K562 (cell line): ENCODE measurements around the gene NDP.

Experiments
- ARNT ChIP-seq, 2 experiments: fragments of 450-650 bp; IDR thresholded peaks; 2 replicates each; pipeline ENCODE4 v1.6.1; 2016; ENCODE audit warnings: mild to moderate bottlenecking in 1 of 2
- BHLHE40 ChIP-seq: IDR thresholded peaks from 2 replicates; pipeline ENCODE4 v1.6.1; 2011; ENCODE audit warnings: low read length, improper control_type of control experiment
- YY1 ChIP-seq, 3 experiments: IDR thresholded peaks; 2 replicates each; pipeline ENCODE4 v1.6.1; 2011; ENCODE audit warnings: low read length in 2 of 3, mild to moderate bottlenecking in 2 of 3, moderate library complexity in 2 of 3, borderline replicate concordance in 1 of 3, control low read depth in 1 of 3, low read depth in 1 of 3; ENCODE audit not compliant: insufficient read depth in 3 of 3, insufficient replicate concordance in 2 of 3, control insufficient read depth in 1 of 3, insufficient read length in 1 of 3; ENCODE audit errors: extremely low read depth in 1 of 3
- TF ChIP-seq, protein P1 (sequence below), 2 experiments: fragments of 450-650 bp in 1 of 2; sonication (generic) in 1 of 2; formaldehyde crosslinking in 1 of 2; IDR thresholded peaks in 1 of 2; conservative IDR thresholded peaks in 1 of 2; 2 replicates each; pipeline versions ENCODE4 v1.6.1 to v1.8.1; 2016 to 2023; ENCODE audit warnings: mild to moderate bottlenecking in 2 of 2, moderate library complexity in 2 of 2, inconsistent platforms in 1 of 2, missing genetic modification reagents in 1 of 2

DNA sequence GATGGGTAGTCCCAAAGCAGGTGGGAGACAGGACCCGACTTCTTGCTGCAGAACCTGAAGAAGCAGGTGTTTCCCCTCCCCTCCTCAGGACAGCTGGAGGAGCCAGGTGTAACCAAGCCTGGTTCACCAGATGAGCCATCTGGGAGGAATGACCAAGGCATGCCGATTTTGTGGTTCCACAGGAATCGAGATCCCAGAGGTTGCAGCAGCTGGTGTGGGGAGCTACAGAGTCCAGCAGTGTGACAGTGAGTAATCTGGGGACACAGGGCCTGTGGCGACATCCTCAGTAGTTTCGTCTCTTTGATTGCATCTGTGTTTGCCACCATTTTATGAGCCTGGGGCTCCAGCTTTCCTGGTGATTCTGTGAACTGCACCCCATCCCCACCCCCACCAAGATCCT lies 2.6 kb upstream of the NDP start:
- TF ChIP-seq, protein P1, sequence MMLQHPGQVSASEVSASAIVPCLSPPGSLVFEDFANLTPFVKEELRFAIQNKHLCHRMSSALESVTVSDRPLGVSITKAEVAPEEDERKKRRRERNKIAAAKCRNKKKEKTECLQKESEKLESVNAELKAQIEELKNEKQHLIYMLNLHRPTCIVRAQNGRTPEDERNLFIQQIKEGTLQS (IDR thresholded peaks at IDR 0.05): no peak
- TF ChIP-seq, protein P1 (CRISPR knock-in tag; conservative IDR thresholded peaks at IDR 0.05): no peak
- no peak for TF ChIP-seq BHLHE40
- TF ChIP-seq ARNT (IDR thresholded peaks at IDR 0.05): no peak
- no peak for TF ChIP-seq YY1 (IDR thresholded peaks at IDR 0.05; ENCODE audit: borderline replicate concordance in 1 of 3, control insufficient read depth in 1 of 3, extremely low read depth in 1 of 3, insufficient read depth in 3 of 3, insufficient read length in 1 of 3, insufficient replicate concordance in 2 of 3, low read depth in 1 of 3, low read length in 2 of 3)
